ENCODE data around the gene FAIM2. TPM values are rescaled to one million over a fixed set of nuclear protein-coding genes. Genes with fewer than 3 reads are reported as not detected.

Gene FAIM2
- total RNA-seq, 4 donors from 2014 or later: 0.13 to 1.1 TPM; not detected in 2

DNA sequence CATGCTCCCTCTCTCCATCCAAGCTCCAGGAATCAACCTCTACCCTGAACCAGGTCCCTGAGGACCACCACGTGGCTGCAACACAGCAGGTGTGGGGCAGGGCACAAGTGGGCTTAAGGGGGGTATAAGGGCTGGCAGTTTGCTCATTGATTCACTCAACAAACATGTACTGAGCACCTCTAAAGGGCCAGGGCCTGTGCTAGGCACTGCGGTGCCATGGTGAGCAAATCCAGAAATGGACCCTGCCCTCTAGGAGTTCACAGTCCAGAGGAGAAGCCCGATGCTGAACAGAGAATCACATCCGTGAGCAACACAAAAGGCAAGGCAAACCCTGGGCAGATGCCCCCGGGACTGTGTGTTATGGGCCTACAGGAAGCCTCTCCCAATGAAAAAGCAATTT is 40.3 kb upstream of the FAIM2 start:
- ATAC-seq (no peak), DNase-seq (no peak)
- Histone ChIP-seq H3K36me3 (no peaks in the 10 kb centered on the region), H3K27ac (no peak overlapping the region), H3K27me3 (no peaks in the 10 kb centered on the region), H3K9me3 (no peaks in the 10 kb centered on the region), H3K4me1 (no peaks in the 10 kb centered on the region), H3K4me3 (no peak overlapping the region)
- in situ Hi-C loops (cut with MboI; ENCODE audit: low sequenced_read_pairs in 4 of 4) (no loop called here), intact Hi-C loops (cut with DNase I; ENCODE audit: low total_unique reads) (no loop called here)
- TF ChIP-seq, protein P1, sequence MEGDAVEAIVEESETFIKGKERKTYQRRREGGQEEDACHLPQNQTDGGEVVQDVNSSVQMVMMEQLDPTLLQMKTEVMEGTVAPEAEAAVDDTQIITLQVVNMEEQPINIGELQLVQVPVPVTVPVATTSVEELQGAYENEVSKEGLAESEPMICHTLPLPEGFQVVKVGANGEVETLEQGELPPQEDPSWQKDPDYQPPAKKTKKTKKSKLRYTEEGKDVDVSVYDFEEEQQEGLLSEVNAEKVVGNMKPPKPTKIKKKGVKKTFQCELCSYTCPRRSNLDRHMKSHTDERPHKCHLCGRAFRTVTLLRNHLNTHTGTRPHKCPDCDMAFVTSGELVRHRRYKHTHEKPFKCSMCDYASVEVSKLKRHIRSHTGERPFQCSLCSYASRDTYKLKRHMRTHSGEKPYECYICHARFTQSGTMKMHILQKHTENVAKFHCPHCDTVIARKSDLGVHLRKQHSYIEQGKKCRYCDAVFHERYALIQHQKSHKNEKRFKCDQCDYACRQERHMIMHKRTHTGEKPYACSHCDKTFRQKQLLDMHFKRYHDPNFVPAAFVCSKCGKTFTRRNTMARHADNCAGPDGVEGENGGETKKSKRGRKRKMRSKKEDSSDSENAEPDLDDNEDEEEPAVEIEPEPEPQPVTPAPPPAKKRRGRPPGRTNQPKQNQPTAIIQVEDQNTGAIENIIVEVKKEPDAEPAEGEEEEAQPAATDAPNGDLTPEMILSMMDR (IDR thresholded peaks at IDR 0.05 in 4 of 5, conservative IDR thresholded peaks at IDR 0.05 in 1 of 5): no peak

- Histone ChIP-seq H3K27ac (no peak overlapping the region), H3K27me3 (no peaks in the 10 kb centered on the region), H3K36me3 (no peaks in the 10 kb centered on the region), H3K9me3 (no peaks in the 10 kb centered on the region), H3K4me1 (no peaks in the 10 kb centered on the region), H3K4me3 (no peak overlapping the region)
- intact Hi-C loops (cut with DNase I; ENCODE audit: low total_unique reads) (no loop called here), in situ Hi-C loops (cut with MboI; ENCODE audit: low sequenced_read_pairs in 4 of 4) (no loop called here)
- no peak for DNase-seq
- no peak for ATAC-seq
- TF ChIP-seq POLR2A (IDR thresholded peaks at IDR 0.05): no peak
- TF ChIP-seq, protein P1 (IDR thresholded peaks at IDR 0.05 in 4 of 5, conservative IDR thresholded peaks at IDR 0.05 in 1 of 5): no peak
Measured at GRCh38 chr12:49943625-49943960, 39.9 kb upstream of the FAIM2 start.

- Histone ChIP-seq H3K27ac (no peak overlapping the region), H3K27me3 (no peaks in the 10 kb centered on the region), H3K4me1 (no peaks in the 10 kb centered on the region), H3K9me3 (no peaks in the 10 kb centered on the region), H3K36me3 (no peaks in the 10 kb centered on the region), H3K4me3 (no peak overlapping the region)
- no peak for ATAC-seq
- intact Hi-C loops (cut with DNase I; ENCODE audit: low total_unique reads) (no loop called here), in situ Hi-C loops (cut with MboI; ENCODE audit: low sequenced_read_pairs in 4 of 4) (no loop called here)
- TF ChIP-seq, protein P1 (IDR thresholded peaks at IDR 0.05 in 4 of 5, conservative IDR thresholded peaks at IDR 0.05 in 1 of 5): no peak
- no peak for DNase-seq
Measured at GRCh38 chr12:49942921-49943624, 39.4 kb upstream of the FAIM2 start.

DNA sequence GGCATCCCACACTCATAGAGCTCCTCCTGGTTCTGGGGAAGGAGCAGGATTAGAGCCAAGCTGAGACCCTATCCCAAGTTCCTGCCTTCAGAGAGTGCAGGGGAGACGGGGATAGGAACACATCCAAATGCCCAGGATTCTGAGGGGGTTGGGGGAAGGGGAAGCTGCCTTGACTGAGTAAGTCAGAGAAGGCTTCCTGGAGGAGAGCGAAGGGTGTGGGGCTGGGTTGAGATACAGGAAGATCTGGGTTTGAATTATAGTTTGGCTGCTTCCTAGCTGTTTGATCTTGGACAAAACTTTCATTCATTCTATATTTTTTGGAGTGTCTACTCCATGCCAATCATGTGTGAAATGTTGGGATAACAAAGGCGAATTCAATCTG is 38.8 kb upstream of the FAIM2 start:
- H3K4me1 ChIP-seq: no peaks in the 10 kb centered on the region
- no peak for DNase-seq
- H3K27me3 ChIP-seq: no peaks in the 10 kb centered on the region
- in situ Hi-C loops (cut with MboI; ENCODE audit: low sequenced_read_pairs in 4 of 4) (no loop called here), intact Hi-C loops (cut with DNase I; ENCODE audit: low total_unique reads) (no loop called here)
- TF ChIP-seq, protein P1 (IDR thresholded peaks at IDR 0.05 in 4 of 5, conservative IDR thresholded peaks at IDR 0.05 in 1 of 5): no peak
- TF ChIP-seq POLR2A (IDR thresholded peaks at IDR 0.05): no peak
- no peak for ATAC-seq
- no peak overlapping the region for H3K4me3 ChIP-seq
- H3K9me3 ChIP-seq: no peaks in the 10 kb centered on the region
- H3K27ac ChIP-seq: no peak overlapping the region
- no peaks in the 10 kb centered on the region for H3K36me3 ChIP-seq
